ENCODE measurements around the gene UNK. TPM values are rescaled to one million over a fixed set of nuclear protein-coding genes. Genes with fewer than 3 reads are reported as not detected.
A peak's percentile ranks its signal among the peaks of the same experiment; 100 is the strongest.
"Not testable (repeated sequence)": the region's sequence is repeated elsewhere in the genome, so short reads cannot be mapped to it uniquely, and the experiment has no call there.

The UNK gene
- total and polyA plus RNA-seq, 4 donors: 15.5 to 72.4 (median 25.7) TPM

- Histone ChIP-seq H3K9me3 (ENCODE audit: control insufficient read depth in 4 of 4, insufficient read depth in 3 of 4, low read length in 3 of 4) (no peaks in the 10 kb centered on the region), H3K36me3 (ENCODE audit: control insufficient read depth in 4 of 4, insufficient read depth in 4 of 4, low read length in 4 of 4) (no peaks in the 10 kb centered on the region), H3K27ac (ENCODE audit: low read depth in 1 of 2, low read length in 1 of 2) (no peak overlapping the region), H3K27me3 (ENCODE audit: control insufficient read depth in 3 of 3, insufficient read depth in 3 of 3, low read length in 2 of 3) (no peaks in the 10 kb centered on the region), H3K4me3 (no peak overlapping the region), H3K4me1 (ENCODE audit: control insufficient read depth in 5 of 5, insufficient read depth in 5 of 5, low read length in 5 of 5) (peaks cover 0 to 16% (median 8%) of the 10 kb centered on the region in 5 donors), H3K9ac (ENCODE audit: insufficient read depth in 1 of 2, low read length in 2 of 2) (no peak overlapping the region)
- 64 to 77% methylated on average over 9 of the region's 9 CpGs for WGBS, 2 donors
- TF ChIP-seq CTCF (IDR thresholded peaks at IDR 0.05; ENCODE audit: control extremely low read depth, extremely low read depth): no peak
- no peak for ATAC-seq (ENCODE audit: insufficient read depth, low FRiP score)
- DNase-seq: no peak
These were observed 77.3 kb downstream of the UNK start for GRCh38 chr17:75861927-75862317.

GRCh38 chr17:75864448-75864871, 79.9 kb downstream of the UNK start:
- no peaks in the 10 kb centered on the region for H3K36me3 ChIP-seq (ENCODE audit: control insufficient read depth in 4 of 4, insufficient read depth in 4 of 4, low read length in 4 of 4)
- peak overlapping the region; percentile 37 to 75 for H3K27ac ChIP-seq (ENCODE audit: low read depth in 1 of 2, low read length in 1 of 2)
- ATAC-seq (ENCODE audit: insufficient read depth, low FRiP score): peak; percentile 69
- H3K27me3 ChIP-seq (ENCODE audit: control insufficient read depth in 3 of 3, insufficient read depth in 3 of 3, low read length in 2 of 3): no peaks in the 10 kb centered on the region
- peak; percentile 97 to 99 (median 99) for DNase-seq
- WGBS, 2 donors: 5% methylated on average over 8 of the region's 8 CpGs
- peaks cover 0 to 27% (median 10%) of the 10 kb centered on the region in 5 donors for H3K4me1 ChIP-seq (ENCODE audit: control insufficient read depth in 5 of 5, insufficient read depth in 5 of 5, low read length in 5 of 5)
- no peak overlapping the region for H3K4me3 ChIP-seq
- no peak for TF ChIP-seq CTCF (IDR thresholded peaks at IDR 0.05; ENCODE audit: control extremely low read depth, extremely low read depth)
- H3K9me3 ChIP-seq (ENCODE audit: control insufficient read depth in 4 of 4, insufficient read depth in 3 of 4, low read length in 3 of 4): no peaks in the 10 kb centered on the region
- peak overlapping the region in 1 of 2 donors; percentile 91 for H3K9ac ChIP-seq (ENCODE audit: insufficient read depth in 1 of 2, low read length in 2 of 2)

GRCh38 chr17:75864887-75865286, 80.3 kb downstream of the UNK start:
- not testable (repeated sequence) for H3K27me3 ChIP-seq (ENCODE audit: control insufficient read depth in 3 of 3, insufficient read depth in 3 of 3, low read length in 2 of 3); ATAC-seq (ENCODE audit: insufficient read depth, low FRiP score); H3K9me3 ChIP-seq (ENCODE audit: control insufficient read depth in 4 of 4, insufficient read depth in 3 of 4, low read length in 3 of 4); DNase-seq; H3K4me3 ChIP-seq; H3K36me3 ChIP-seq (ENCODE audit: control insufficient read depth in 4 of 4, insufficient read depth in 4 of 4, low read length in 4 of 4)
- Histone ChIP-seq H3K4me1 (ENCODE audit: control insufficient read depth in 5 of 5, insufficient read depth in 5 of 5, low read length in 5 of 5) (peaks cover 0 to 31% (median 11%) of the 10 kb centered on the region in 5 donors), H3K27ac (ENCODE audit: low read depth in 1 of 2, low read length in 1 of 2) (peak overlapping the region; percentile 37 to 62), H3K9ac (ENCODE audit: insufficient read depth in 1 of 2, low read length in 2 of 2) (peak overlapping the region in 1 of 2 donors; percentile 91)
- WGBS, 2 donors: 72 to 88% methylated on average over 4 of the region's 4 CpGs

GRCh38 chr17:75865404-75866188, 81.0 kb downstream of the UNK start:
- 82 to 90% methylated on average over 15 to 17 of the region's 17 CpGs for WGBS, 2 donors
- not testable (repeated sequence) for H3K27me3 ChIP-seq (ENCODE audit: control insufficient read depth in 3 of 3, insufficient read depth in 3 of 3, low read length in 2 of 3); H3K9ac ChIP-seq (ENCODE audit: insufficient read depth in 1 of 2, low read length in 2 of 2); H3K36me3 ChIP-seq (ENCODE audit: control insufficient read depth in 4 of 4, insufficient read depth in 4 of 4, low read length in 4 of 4); ATAC-seq (ENCODE audit: insufficient read depth, low FRiP score); H3K4me3 ChIP-seq; H3K9me3 ChIP-seq (ENCODE audit: control insufficient read depth in 4 of 4, insufficient read depth in 3 of 4, low read length in 3 of 4)
- peak; percentile 73 to 80 (median 74) for DNase-seq
- Histone ChIP-seq H3K27ac (ENCODE audit: low read depth in 1 of 2, low read length in 1 of 2) (peak overlapping the region in 1 of 2 donors; percentile 62), H3K4me1 (ENCODE audit: control insufficient read depth in 5 of 5, insufficient read depth in 5 of 5, low read length in 5 of 5) (peaks cover 0 to 38% (median 14%) of the 10 kb centered on the region in 5 donors)

GRCh38 chr17:75868730-75869281, 84.2 kb downstream of the UNK start:
- not testable (repeated sequence) for DNase-seq; H3K9me3 ChIP-seq (ENCODE audit: control insufficient read depth in 4 of 4, insufficient read depth in 3 of 4, low read length in 3 of 4); H3K27me3 ChIP-seq (ENCODE audit: control insufficient read depth in 3 of 3, insufficient read depth in 3 of 3, low read length in 2 of 3); H3K9ac ChIP-seq (ENCODE audit: insufficient read depth in 1 of 2, low read length in 2 of 2); ATAC-seq (ENCODE audit: insufficient read depth, low FRiP score); H3K36me3 ChIP-seq (ENCODE audit: control insufficient read depth in 4 of 4, insufficient read depth in 4 of 4, low read length in 4 of 4); H3K4me3 ChIP-seq
- Histone ChIP-seq H3K4me1 (ENCODE audit: control insufficient read depth in 5 of 5, insufficient read depth in 5 of 5, low read length in 5 of 5) (peaks cover 3 to 52% (median 26%) of the 10 kb centered on the region in 5 donors), H3K27ac (ENCODE audit: low read depth in 1 of 2, low read length in 1 of 2) (peak overlapping the region; percentile 1 to 62)
- WGBS, 2 donors: 88 to 94% methylated on average over 12 of the region's 12 CpGs
